Ishikawa (cell line): ENCODE results near the gene STK38L.

ENCODE experiments used
- CEBPB ChIP-seq: IDR thresholded peaks from 2 replicates; pipeline ENCODE4 v1.6.1; 2012
- EP300 ChIP-seq: IDR thresholded peaks from 2 replicates; pipeline ENCODE4 v1.6.1; 2012; ENCODE audit warnings: borderline replicate concordance
- NFIC ChIP-seq: IDR thresholded peaks from 2 replicates; pipeline ENCODE4 v1.6.1; 2012
- RAD21 ChIP-seq: IDR thresholded peaks from 2 replicates; pipeline ENCODE4 v1.6.1; 2012; ENCODE audit warnings: low read depth
- YY1 ChIP-seq: IDR thresholded peaks from 2 replicates; pipeline ENCODE4 v1.6.1; 2012; ENCODE audit warnings: low read depth
- ZBTB7A ChIP-seq: IDR thresholded peaks from 2 replicates; pipeline ENCODE4 v1.6.1; 2012; ENCODE audit warnings: low read depth
- TF ChIP-seq, protein P1 (sequence below): IDR thresholded peaks from 2 replicates; pipeline ENCODE4 v1.6.1; 2012
- TF ChIP-seq, protein P2 (sequence below): IDR thresholded peaks from 2 replicates; pipeline ENCODE4 v1.6.1; 2012; ENCODE audit warnings: low read depth, mild to moderate bottlenecking

DNA sequence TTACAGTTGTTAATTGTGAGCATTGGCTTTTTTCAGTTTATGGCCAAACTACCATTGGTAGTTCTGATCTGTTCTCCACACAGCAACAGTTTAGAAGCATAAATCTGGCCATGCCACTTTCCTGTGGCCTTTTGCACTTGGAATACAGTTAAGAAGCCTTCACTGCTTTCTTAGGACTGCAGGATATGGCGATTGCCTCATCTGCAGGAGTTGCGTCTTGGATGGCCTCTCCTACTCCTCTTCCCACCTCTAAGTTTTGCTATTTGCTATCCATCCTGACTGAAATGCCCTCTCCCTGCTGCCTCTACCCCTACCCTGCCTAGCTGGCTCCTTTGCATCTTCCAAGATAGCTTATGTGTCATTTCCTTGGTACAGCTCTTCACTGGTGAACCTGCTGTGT is 75.8 kb downstream of the STK38L start:
- TF ChIP-seq RAD21 (no peak), YY1 (no peak), CEBPB (no peak), ZBTB7A (no peak), NFIC (no peak), EP300 (no peak)
- TF ChIP-seq, protein P1, sequence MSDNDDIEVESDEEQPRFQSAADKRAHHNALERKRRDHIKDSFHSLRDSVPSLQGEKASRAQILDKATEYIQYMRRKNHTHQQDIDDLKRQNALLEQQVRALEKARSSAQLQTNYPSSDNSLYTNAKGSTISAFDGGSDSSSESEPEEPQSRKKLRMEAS, result no peak
- TF ChIP-seq, protein P2, sequence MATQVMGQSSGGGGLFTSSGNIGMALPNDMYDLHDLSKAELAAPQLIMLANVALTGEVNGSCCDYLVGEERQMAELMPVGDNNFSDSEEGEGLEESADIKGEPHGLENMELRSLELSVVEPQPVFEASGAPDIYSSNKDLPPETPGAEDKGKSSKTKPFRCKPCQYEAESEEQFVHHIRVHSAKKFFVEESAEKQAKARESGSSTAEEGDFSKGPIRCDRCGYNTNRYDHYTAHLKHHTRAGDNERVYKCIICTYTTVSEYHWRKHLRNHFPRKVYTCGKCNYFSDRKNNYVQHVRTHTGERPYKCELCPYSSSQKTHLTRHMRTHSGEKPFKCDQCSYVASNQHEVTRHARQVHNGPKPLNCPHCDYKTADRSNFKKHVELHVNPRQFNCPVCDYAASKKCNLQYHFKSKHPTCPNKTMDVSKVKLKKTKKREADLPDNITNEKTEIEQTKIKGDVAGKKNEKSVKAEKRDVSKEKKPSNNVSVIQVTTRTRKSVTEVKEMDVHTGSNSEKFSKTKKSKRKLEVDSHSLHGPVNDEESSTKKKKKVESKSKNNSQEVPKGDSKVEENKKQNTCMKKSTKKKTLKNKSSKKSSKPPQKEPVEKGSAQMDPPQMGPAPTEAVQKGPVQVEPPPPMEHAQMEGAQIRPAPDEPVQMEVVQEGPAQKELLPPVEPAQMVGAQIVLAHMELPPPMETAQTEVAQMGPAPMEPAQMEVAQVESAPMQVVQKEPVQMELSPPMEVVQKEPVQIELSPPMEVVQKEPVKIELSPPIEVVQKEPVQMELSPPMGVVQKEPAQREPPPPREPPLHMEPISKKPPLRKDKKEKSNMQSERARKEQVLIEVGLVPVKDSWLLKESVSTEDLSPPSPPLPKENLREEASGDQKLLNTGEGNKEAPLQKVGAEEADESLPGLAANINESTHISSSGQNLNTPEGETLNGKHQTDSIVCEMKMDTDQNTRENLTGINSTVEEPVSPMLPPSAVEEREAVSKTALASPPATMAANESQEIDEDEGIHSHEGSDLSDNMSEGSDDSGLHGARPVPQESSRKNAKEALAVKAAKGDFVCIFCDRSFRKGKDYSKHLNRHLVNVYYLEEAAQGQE, result no peak
